ENCODE data around the gene ENAM. TPM values are rescaled to one million over a fixed set of nuclear protein-coding genes. Genes with fewer than 3 reads are reported as not detected.
"Not testable (repeated sequence)": the region's sequence is repeated elsewhere in the genome, so short reads cannot be mapped to it uniquely, and the experiment has no call there.

The ENAM gene
- total and polyA plus RNA-seq, 2 donors = 0.16 to 0.32 TPM

GRCh38 chr4:70640192-70640591, 11.6 kb downstream of the ENAM start:
- H3K27ac ChIP-seq (ENCODE audit: low read depth) = no peak overlapping the region
- no peaks in the 10 kb centered on the region for H3K4me1 ChIP-seq (ENCODE audit: insufficient read depth)
- WGBS = 76% methylated on average over 2 of the region's 2 CpGs
- DNase-seq (ENCODE audit: extremely low spot score) = no peak
- H3K36me3 ChIP-seq (ENCODE audit: insufficient read depth) = no peaks in the 10 kb centered on the region
- H3K4me3 ChIP-seq (ENCODE audit: low read depth, low read length) = no peak overlapping the region

- WGBS = 79% methylated on average over 4 of the region's 4 CpGs
- not testable (repeated sequence) for DNase-seq (ENCODE audit: extremely low spot score)
These were observed 22.2 kb downstream of the ENAM start for GRCh38 chr4:70650741-70651140.

DNA sequence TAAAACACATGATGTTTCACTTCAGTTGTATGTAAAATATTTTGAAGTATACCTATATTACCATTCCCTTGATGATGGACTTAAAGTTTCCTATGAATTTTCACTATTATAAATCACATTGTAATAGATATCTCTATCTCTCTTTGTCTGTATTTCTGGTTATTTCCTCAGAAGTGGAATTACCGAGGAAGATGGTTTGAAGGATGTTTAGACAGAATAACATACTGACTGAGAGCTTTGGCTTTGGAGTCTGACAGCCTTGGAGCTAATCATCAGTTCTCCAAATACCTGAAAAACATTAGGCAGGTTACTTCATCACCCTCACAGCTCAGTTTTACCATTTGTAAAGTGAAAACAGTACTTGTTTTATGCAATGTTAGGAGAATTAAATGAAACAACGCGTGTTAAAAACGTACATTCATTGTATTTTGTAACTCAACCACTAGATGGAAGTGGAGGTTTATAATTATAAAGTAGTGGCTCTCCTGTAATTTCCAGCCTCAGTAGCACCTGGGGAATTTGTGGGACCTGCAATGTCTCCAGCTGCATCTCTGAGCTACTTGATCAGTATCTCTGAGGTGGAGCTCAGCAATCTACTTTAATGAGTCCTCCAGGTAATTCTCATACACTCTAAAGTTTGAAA, 23.4 kb downstream of the ENAM start:
- Histone ChIP-seq H3K4me1 (ENCODE audit: insufficient read depth) (no peaks in the 10 kb centered on the region), H3K27ac (ENCODE audit: low read depth) (no peak overlapping the region), H3K4me3 (ENCODE audit: low read depth, low read length) (no peak overlapping the region), H3K36me3 (ENCODE audit: insufficient read depth) (no peaks in the 10 kb centered on the region)
- no peak for DNase-seq (ENCODE audit: extremely low spot score)
- 8% methylated on average over 4 of the region's 4 CpGs for WGBS

More at GRCh38 chr4:70650741-70651140, 22.2 kb downstream of the ENAM start:
- not testable (repeated sequence) for H3K4me3 ChIP-seq (ENCODE audit: low read depth, low read length); H3K36me3 ChIP-seq (ENCODE audit: insufficient read depth); H3K4me1 ChIP-seq (ENCODE audit: insufficient read depth); H3K27ac ChIP-seq (ENCODE audit: low read depth)

- Histone ChIP-seq H3K4me3 (ENCODE audit: low read depth, low read length) (no peak overlapping the region), H3K36me3 (ENCODE audit: insufficient read depth) (no peaks in the 10 kb centered on the region), H3K27ac (ENCODE audit: low read depth) (no peak overlapping the region), H3K4me1 (ENCODE audit: insufficient read depth) (no peaks in the 10 kb centered on the region)
- WGBS = 57% methylated on average over 5 of the region's 5 CpGs
- no peak for DNase-seq (ENCODE audit: extremely low spot score)
These were observed 26.1 kb downstream of the ENAM start for GRCh38 chr4:70654605-70655011.

DNA sequence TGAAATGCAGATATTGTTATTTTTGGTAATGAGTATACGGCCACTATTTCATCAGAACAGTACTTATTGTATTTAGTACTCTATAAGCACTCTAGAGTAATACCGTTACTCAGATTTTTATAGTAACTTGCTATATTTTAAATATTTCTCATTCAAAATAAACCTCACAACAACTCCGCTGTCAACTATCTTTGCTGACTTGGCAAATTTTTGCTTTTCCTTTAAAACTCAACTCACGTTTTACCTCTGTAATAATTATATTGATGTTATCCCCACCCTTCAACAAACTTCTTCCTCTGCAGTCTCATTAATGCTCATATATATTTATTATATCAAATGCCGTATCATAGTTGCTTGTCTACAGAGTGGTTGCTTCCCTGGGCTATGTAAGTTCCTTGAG, 28.8 kb downstream of the ENAM start:
- WGBS = 83% methylated on average over 5 of the region's 5 CpGs
- no peak overlapping the region for H3K27ac ChIP-seq (ENCODE audit: low read depth)
- H3K36me3 ChIP-seq (ENCODE audit: insufficient read depth) = no peaks in the 10 kb centered on the region
- no peak overlapping the region for H3K4me3 ChIP-seq (ENCODE audit: low read depth, low read length)
- H3K4me1 ChIP-seq (ENCODE audit: insufficient read depth) = no peaks in the 10 kb centered on the region
- no peak for DNase-seq (ENCODE audit: extremely low spot score)

DNA sequence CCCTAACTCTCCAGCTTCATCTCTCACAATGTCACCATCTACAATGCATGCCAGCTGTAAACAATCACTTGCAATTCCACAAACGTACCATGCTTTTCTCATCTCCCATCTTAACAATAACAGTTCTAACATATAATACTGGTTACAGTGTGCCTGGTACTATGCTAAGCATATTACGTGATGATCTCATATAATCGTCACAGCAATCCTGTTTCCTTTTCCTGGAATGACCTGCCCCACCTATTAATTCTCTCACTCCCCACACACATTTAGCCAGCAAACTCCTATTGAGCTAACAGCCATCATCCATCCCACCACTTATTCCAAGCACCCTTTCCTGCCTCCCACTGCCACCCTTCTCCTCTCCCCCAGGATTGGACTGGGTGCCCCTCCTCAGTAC, 29.9 kb downstream of the ENAM start:
- 34% methylated on average over 3 of the region's 3 CpGs for WGBS

GRCh38 chr4:70660106-70660505, 31.6 kb downstream of the ENAM start:
- WGBS = 86% methylated on average over 4 of the region's 4 CpGs
- Histone ChIP-seq H3K27ac (ENCODE audit: low read depth) (no peak overlapping the region), H3K4me1 (ENCODE audit: insufficient read depth) (no peaks in the 10 kb centered on the region), H3K4me3 (ENCODE audit: low read depth, low read length) (no peak overlapping the region), H3K36me3 (ENCODE audit: insufficient read depth) (no peaks in the 10 kb centered on the region)
- DNase-seq (ENCODE audit: extremely low spot score) = no peak

More for the DNA sequence above, 29.9 kb downstream of the ENAM start:
- Histone ChIP-seq H3K4me1 (ENCODE audit: insufficient read depth) (no peaks in the 10 kb centered on the region), H3K27ac (ENCODE audit: low read depth) (no peak overlapping the region), H3K4me3 (ENCODE audit: low read depth, low read length) (no peak overlapping the region), H3K36me3 (ENCODE audit: insufficient read depth) (no peaks in the 10 kb centered on the region)
- DNase-seq (ENCODE audit: extremely low spot score) = no peak

GRCh38 chr4:70661309-70661922, 32.9 kb downstream of the ENAM start:
- WGBS = 80% methylated on average over 5 of the region's 5 CpGs
- H3K36me3 ChIP-seq (ENCODE audit: insufficient read depth); H3K4me1 ChIP-seq (ENCODE audit: insufficient read depth); H3K27ac ChIP-seq (ENCODE audit: low read depth); DNase-seq (ENCODE audit: extremely low spot score); H3K4me3 ChIP-seq (ENCODE audit: low read depth, low read length): not testable (repeated sequence)

DNA sequence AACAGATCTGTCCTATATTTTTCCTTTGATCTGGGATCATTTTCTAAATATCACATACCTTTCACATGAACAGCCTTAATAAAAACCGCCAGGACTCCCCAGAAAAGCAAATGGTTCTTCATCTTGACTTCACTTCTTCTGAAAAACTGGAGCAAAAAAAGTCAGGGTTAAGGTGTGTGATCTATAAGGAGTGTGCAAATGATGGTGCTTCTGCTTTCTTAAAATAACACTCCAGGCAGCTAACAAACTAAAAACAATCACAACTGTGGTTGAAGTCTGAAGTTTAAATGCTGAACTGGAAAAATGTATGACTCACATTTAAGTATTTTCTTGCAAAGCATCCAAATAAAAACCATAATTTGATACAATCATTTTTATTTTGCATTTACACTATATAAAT, 37.8 kb downstream of the ENAM start, which contains the start of gene JCHAIN:
TSS of gene JCHAIN (minus strand) at position 140 of the 400 bp plus-strand sequence. CDS start at position 122, 18 bp downstream.
- Histone ChIP-seq H3K27ac (ENCODE audit: low read depth) (no peak within 1 kb of the TSS), H3K4me1 (ENCODE audit: insufficient read depth) (no peaks in the 10 kb centered on the region), H3K4me3 (ENCODE audit: low read depth, low read length) (no peak within 1 kb of the TSS), H3K36me3 (ENCODE audit: insufficient read depth) (no peaks in the 10 kb centered on the region)
- WGBS = 53% methylated on average over 1 of the region's 1 CpG
- no peak for DNase-seq (ENCODE audit: extremely low spot score)

DNA sequence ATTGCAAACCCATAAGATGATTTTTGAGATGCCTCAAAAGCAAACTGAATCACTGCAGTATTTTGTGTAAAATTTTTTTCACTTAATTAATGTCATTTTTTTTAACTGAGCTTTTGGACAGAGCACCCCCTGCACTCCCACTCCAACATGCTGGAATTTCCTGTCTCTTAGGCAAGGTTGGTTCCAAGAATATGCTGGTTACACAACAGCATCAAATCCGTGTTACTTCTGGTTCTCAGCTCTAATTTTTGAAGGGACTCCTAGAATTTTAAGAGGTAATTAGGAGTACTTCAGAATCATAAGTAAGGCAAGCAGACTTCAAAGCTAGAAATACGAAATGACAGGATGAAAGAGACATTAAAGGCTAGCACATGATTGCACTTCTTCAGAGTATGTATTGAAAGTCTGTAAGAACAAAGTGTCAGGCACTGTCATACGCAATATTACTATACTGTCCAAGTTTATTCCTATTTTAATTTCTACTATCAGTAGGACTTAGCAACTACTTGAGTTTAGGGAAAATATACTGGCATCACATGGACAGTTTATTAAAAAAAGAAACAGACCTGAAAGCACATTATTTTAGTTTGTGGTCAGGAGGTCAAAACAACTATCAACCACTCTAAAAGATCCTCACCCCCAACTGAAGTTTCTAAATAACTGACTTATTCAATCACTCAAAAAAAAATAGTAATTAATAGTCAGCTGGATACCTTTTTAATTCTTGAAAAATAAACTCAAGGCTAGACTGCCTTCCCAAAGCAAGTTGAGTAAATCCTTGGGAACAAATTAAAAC, 39.4 kb downstream of the ENAM start:
- 49% methylated on average over 3 of the region's 3 CpGs for WGBS
- no peak overlapping the region for H3K4me3 ChIP-seq (ENCODE audit: low read depth, low read length)
- no peaks in the 10 kb centered on the region for H3K36me3 ChIP-seq (ENCODE audit: insufficient read depth)
- H3K4me1 ChIP-seq (ENCODE audit: insufficient read depth) = no peaks in the 10 kb centered on the region
- H3K27ac ChIP-seq (ENCODE audit: low read depth) = no peak overlapping the region
- no peak for DNase-seq (ENCODE audit: extremely low spot score)

GRCh38 chr4:70670332-70671014, 41.9 kb downstream of the ENAM start:
- WGBS = 83% methylated on average over 5 of the region's 5 CpGs
- H3K4me1 ChIP-seq (ENCODE audit: insufficient read depth) = no peaks in the 10 kb centered on the region
- H3K36me3 ChIP-seq (ENCODE audit: insufficient read depth) = no peaks in the 10 kb centered on the region
- DNase-seq (ENCODE audit: extremely low spot score) = no peak
- no peak overlapping the region for H3K27ac ChIP-seq (ENCODE audit: low read depth)
- no peak overlapping the region for H3K4me3 ChIP-seq (ENCODE audit: low read depth, low read length)

GRCh38 chr4:70671091-70671490, 42.5 kb downstream of the ENAM start:
- Histone ChIP-seq H3K27ac (ENCODE audit: low read depth) (no peak overlapping the region), H3K4me1 (ENCODE audit: insufficient read depth) (no peaks in the 10 kb centered on the region), H3K36me3 (ENCODE audit: insufficient read depth) (no peaks in the 10 kb centered on the region), H3K4me3 (ENCODE audit: low read depth, low read length) (no peak overlapping the region)
- WGBS = 65% methylated on average over 2 of the region's 2 CpGs
- no peak for DNase-seq (ENCODE audit: extremely low spot score)

DNA sequence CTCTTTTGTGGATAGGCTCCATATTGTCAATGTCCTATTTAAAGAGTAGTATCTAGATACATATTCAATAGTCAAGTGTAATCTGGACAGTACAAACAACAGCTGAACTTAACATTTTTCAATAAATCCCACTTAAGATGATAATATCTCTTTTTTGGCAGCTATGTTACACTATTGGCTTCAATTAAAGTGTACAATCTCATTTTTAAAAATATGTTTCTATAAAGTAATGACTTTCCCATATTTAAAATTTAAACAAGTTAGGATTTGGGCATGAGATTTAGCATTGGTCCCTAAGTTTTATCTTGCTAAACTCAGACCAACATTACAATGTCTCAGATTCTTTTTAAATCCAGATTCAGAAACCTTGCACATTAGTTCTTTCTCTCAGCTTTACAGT, 45.6 kb downstream of the ENAM start:
- H3K4me3 ChIP-seq (ENCODE audit: low read depth, low read length) = no peak overlapping the region
- H3K36me3 ChIP-seq (ENCODE audit: insufficient read depth) = no peaks in the 10 kb centered on the region
- DNase-seq (ENCODE audit: extremely low spot score) = no peak
- no peak overlapping the region for H3K27ac ChIP-seq (ENCODE audit: low read depth)
- no peaks in the 10 kb centered on the region for H3K4me1 ChIP-seq (ENCODE audit: insufficient read depth)
